Calu3 (cell line): ENCODE results near the gene HSPG2. TPM values are rescaled to one million over a fixed set of nuclear protein-coding genes. Genes with fewer than 3 reads are reported as not detected.
A peak's percentile ranks its signal among the peaks of the same experiment; 100 is the strongest.

Source experiments
- BruUV-seq: library from RNA; stranded (reverse); fragments of 400-500 nt; replicated peaks from 2 replicates; lab custom pipeline; 2021; lab: Mats Ljungman, UMichigan
- CTCF ChIA-PET: fragments of 300-600 bp; sonication (Branson Sonifier 250); formaldehyde crosslinking; loops from one replicate; lab custom pipeline; 2022; ENCODE audit warnings: antibody characterized with exemption; lab: Charles Lee
- DNase-seq: peaks from one replicate; pipeline ENCODE4 v3.0.0; 2022
- H3K27ac Mint-ChIP-seq: one replicate; pipeline ENCODE4 v1.8.0; 2022; ENCODE audit warnings: mixed read lengths; ENCODE audit not compliant: unreplicated experiment
- H3K27me3 Mint-ChIP-seq: one replicate; pipeline ENCODE4 v1.8.0; 2022; ENCODE audit warnings: mixed read lengths; ENCODE audit not compliant: unreplicated experiment
- H3K36me3 Mint-ChIP-seq: one replicate; pipeline ENCODE4 v1.8.0; 2022; ENCODE audit warnings: mild to moderate bottlenecking, moderate library complexity, mixed read lengths; ENCODE audit not compliant: insufficient read depth, unreplicated experiment
- H3K4me1 Mint-ChIP-seq: one replicate; pipeline ENCODE4 v1.8.0; 2022; ENCODE audit warnings: mild to moderate bottlenecking, low read depth, mixed read lengths; ENCODE audit not compliant: unreplicated experiment
- H3K4me3 Mint-ChIP-seq: one replicate; pipeline ENCODE4 v1.8.0; 2022; ENCODE audit warnings: mild to moderate bottlenecking, low read depth, moderate library complexity, mixed read lengths; ENCODE audit not compliant: unreplicated experiment
- H3K9me3 Mint-ChIP-seq: one replicate; pipeline ENCODE4 v1.8.0; 2022; ENCODE audit warnings: low read depth, mixed read lengths; ENCODE audit not compliant: unreplicated experiment
- CTCF ChIP-seq: fragments of 200-600 bp; IDR thresholded peaks from one replicate; pipeline ENCODE4 v1.8.0; 2022; ENCODE audit warnings: antibody characterized with exemption; ENCODE audit not compliant: unreplicated experiment
- intact Hi-C: fragments of 100-400 bp; cut with micrococcal nuclease; formaldehyde crosslinking; loops from one replicate; pipeline ENCODE4 v1.10.0; 2022; ENCODE audit not compliant: unreplicated experiment
- total RNA-seq: library from RNA; stranded (reverse); gene quantifications from 2 replicates; pipeline ENCODE4 v1.2.3, GENCODE V29; 2022

The HSPG2 gene
- total RNA-seq, 1 experiment from 2014 or later = 397 TPM

GRCh38 chr1:21823206-21823979 lies 113.7 kb downstream of the HSPG2 start:
- DNase-seq = no peak
- no peaks in the 10 kb centered on the region for H3K9me3 Mint-ChIP-seq
- intact Hi-C loops = no loop called here
- no peak overlapping the region for H3K27ac Mint-ChIP-seq
- H3K27me3 Mint-ChIP-seq = no peaks in the 10 kb centered on the region
- no peaks in the 10 kb centered on the region for H3K4me1 Mint-ChIP-seq
- TSS peak; percentile 70 for BruUV-seq
- no peak for TF ChIP-seq CTCF
- peaks cover 59% of the 10 kb centered on the region for H3K36me3 Mint-ChIP-seq
- H3K4me3 Mint-ChIP-seq = no peak overlapping the region
- CTCF ChIA-PET = interaction anchor here (0.6 kb wide), 1 partner anchor 39 kb away, joined by 4 read pairs; no protein-coding TSS in a partner anchor

- TF ChIP-seq CTCF = no peak
- Mint-ChIP-seq H3K36me3 (peaks cover 51% of the 10 kb centered on the region), H3K9me3 (no peaks in the 10 kb centered on the region), H3K4me3 (no peak overlapping the region), H3K4me1 (peaks cover under 1% of the 10 kb centered on the region), H3K27ac (peak overlapping the region; percentile 36), H3K27me3 (no peaks in the 10 kb centered on the region)
- intact Hi-C loops = no loop called here
- BruUV-seq = no TSS peak
- DNase-seq = no peak
- CTCF ChIA-PET = interaction anchor here (0.6 kb wide), 1 partner anchor 74 kb away, joined by 3 read pairs; no protein-coding TSS in a partner anchor
Observed at GRCh38 chr1:21822349-21822748, 114.8 kb downstream of the HSPG2 start.

GRCh38 chr1:21821385-21822019 lies 115.6 kb downstream of the HSPG2 start:
- CTCF ChIA-PET = interaction anchor here (0.6 kb wide), 1 partner anchor 75 kb away, joined by 3 read pairs; no protein-coding TSS in a partner anchor
- Mint-ChIP-seq H3K4me3 (no peak overlapping the region), H3K4me1 (peaks cover 9% of the 10 kb centered on the region), H3K36me3 (peaks cover 59% of the 10 kb centered on the region), H3K9me3 (no peaks in the 10 kb centered on the region), H3K27me3 (no peaks in the 10 kb centered on the region), H3K27ac (no peak overlapping the region)
- DNase-seq = no peak
- no TSS peak for BruUV-seq
- TF ChIP-seq CTCF = no peak
- intact Hi-C loops = no loop called here

GRCh38 chr1:21820597-21821232 lies 116.4 kb downstream of the HSPG2 start:
- BruUV-seq = no TSS peak
- TF ChIP-seq CTCF = no peak
- intact Hi-C loops = no loop called here
- Mint-ChIP-seq H3K27me3 (no peaks in the 10 kb centered on the region), H3K4me3 (no peak overlapping the region), H3K27ac (no peak overlapping the region), H3K36me3 (peaks cover 63% of the 10 kb centered on the region), H3K9me3 (no peaks in the 10 kb centered on the region), H3K4me1 (peaks cover 11% of the 10 kb centered on the region)
- no peak for DNase-seq
- CTCF ChIA-PET = no interaction called here
